Kidney (tissue), 14 donors: ENCODE measurements around the gene H2BK1. TPM values are rescaled to one million over a fixed set of nuclear protein-coding genes. Genes with fewer than 3 reads are reported as not detected.

Source experiments
- DNase-seq, 5 donors: peaks; one replicate each; pipeline ENCODE4 v3.0.0-alpha.2; 2013 to 2020
- FAIRE-seq: peaks from 2 replicates; lab custom pipeline; 2012; peaks lifted over from hg19 to GRCh38; lab: Jason Lieb, UNC
- H3K27ac ChIP-seq, 2 donors: one replicate each; pipeline ENCODE4 v1.7.0; 2013; ENCODE audit warnings: low read depth in 2 of 2, low read length in 2 of 2, inconsistent platforms in 1 of 2
- H3K27me3 ChIP-seq: one replicate; pipeline ENCODE4 v1.7.1; 2013; ENCODE audit warnings: low read length, inconsistent platforms; ENCODE audit not compliant: control insufficient read depth, insufficient read depth
- H3K36me3 ChIP-seq, 3 donors: one replicate each; pipeline versions ENCODE4 v1.7.0 to v1.7.1; 2013; ENCODE audit warnings: low read length in 3 of 3, control low read depth in 1 of 3, inconsistent platforms in 1 of 3; ENCODE audit not compliant: insufficient read depth in 3 of 3, control insufficient read depth in 2 of 3
- H3K4me1 ChIP-seq, 3 donors: one replicate each; pipeline versions ENCODE4 v1.7.0 to v1.7.1; 2013; ENCODE audit warnings: low read length in 3 of 3, inconsistent platforms in 1 of 3, low read depth in 1 of 3; ENCODE audit not compliant: control insufficient read depth in 2 of 3, insufficient read depth in 2 of 3
- H3K4me3 ChIP-seq, 3 donors: one replicate each; pipeline versions ENCODE4 v1.7.0 to v1.8.1; 2013; ENCODE audit warnings: low read length in 3 of 3, control low read depth in 1 of 3, inconsistent platforms in 1 of 3
- H3K9ac ChIP-seq, 3 donors: one replicate each; pipeline versions ENCODE4 v1.7.0 to v1.7.1; 2013; ENCODE audit warnings: low read length in 3 of 3, control low read depth in 1 of 3, inconsistent platforms in 1 of 3
- H3K9me3 ChIP-seq, 3 donors: one replicate each; pipeline versions ENCODE4 v1.7.0 to v1.7.1; 2013; ENCODE audit warnings: low read length in 3 of 3, control low read depth in 1 of 3, inconsistent platforms in 1 of 3; ENCODE audit not compliant: control insufficient read depth in 2 of 3, insufficient read depth in 1 of 3
- intact Hi-C: fragments of 100-400 bp; cut with DNase I; formaldehyde crosslinking; loops from one replicate; pipeline ENCODE4 v1.11.1; 2022
- polyA plus RNA-seq: library from polyadenylated mRNA; stranded (reverse); fragments of 350-450 nt; fragmentation: Illumina TruSeq; extraction: RNeasy Lipid Tissue Mini Kit (QIAGEN cat#74804); gene quantifications from one replicate; pipeline ENCODE4 v1.2.3, GENCODE V29; 2014; ENCODE audit warnings: low read depth, low replicate concordance; ENCODE audit not compliant: insufficient read depth
- total RNA-seq: library from RNA; stranded (reverse); fragmentation: NEBNext Ultra II Directional; extraction: Animal tissue kit (Norgen Biotek cat#: 25700); gene quantifications from one replicate; pipeline ENCODE4 v1.2.1, GENCODE V29; 2021
- TF ChIP-seq, protein P1 (sequence below): IDR thresholded peaks from 3 replicates; pipeline ENCODE4 v1.5.1; 2012; ENCODE audit warnings: mild to moderate bottlenecking, moderate library complexity, borderline replicate concordance; ENCODE audit not compliant: insufficient read depth; ENCODE audit errors: extremely low read depth
- donor health status: control.
- donor health status: control.
- donor health status: control.
- donor health status: control.
- donor health status: control.
- donor health status: DM: yes; HTN: yes; CAD: no.
- donor health status: Normal renal cell carcinoma (clear cell type).

Gene H2BK1
- total and polyA plus RNA-seq, 2 donors from 2014 or later = not detected

DNA sequence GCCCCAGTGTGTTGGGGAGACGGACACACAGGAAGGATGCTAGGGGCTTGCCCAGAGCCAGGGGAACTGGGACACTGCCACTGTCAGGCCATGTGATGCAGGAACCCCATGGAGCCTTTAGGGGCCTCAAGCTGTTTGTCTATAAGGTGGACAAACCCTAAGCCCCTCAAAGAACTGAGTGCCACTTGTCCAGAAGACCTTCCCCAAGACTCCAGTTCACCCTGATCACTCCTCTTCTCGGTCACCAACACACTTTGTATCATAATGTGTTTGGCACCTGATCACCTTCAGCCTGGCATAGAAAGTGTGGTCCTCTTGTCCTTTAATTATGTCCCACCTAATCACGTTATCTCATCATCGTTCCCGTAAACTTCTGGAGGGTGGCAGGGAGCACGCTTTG lies 700 bp downstream of the H2BK1 start:
- TF ChIP-seq, protein P1, sequence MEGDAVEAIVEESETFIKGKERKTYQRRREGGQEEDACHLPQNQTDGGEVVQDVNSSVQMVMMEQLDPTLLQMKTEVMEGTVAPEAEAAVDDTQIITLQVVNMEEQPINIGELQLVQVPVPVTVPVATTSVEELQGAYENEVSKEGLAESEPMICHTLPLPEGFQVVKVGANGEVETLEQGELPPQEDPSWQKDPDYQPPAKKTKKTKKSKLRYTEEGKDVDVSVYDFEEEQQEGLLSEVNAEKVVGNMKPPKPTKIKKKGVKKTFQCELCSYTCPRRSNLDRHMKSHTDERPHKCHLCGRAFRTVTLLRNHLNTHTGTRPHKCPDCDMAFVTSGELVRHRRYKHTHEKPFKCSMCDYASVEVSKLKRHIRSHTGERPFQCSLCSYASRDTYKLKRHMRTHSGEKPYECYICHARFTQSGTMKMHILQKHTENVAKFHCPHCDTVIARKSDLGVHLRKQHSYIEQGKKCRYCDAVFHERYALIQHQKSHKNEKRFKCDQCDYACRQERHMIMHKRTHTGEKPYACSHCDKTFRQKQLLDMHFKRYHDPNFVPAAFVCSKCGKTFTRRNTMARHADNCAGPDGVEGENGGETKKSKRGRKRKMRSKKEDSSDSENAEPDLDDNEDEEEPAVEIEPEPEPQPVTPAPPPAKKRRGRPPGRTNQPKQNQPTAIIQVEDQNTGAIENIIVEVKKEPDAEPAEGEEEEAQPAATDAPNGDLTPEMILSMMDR = no peak
- Histone ChIP-seq H3K9ac (no peak overlapping the region), H3K27ac (no peak overlapping the region), H3K9me3 (no peaks in the 10 kb centered on the region), H3K4me1 (no peaks in the 10 kb centered on the region), H3K4me3 (no peak overlapping the region), H3K36me3 (peaks cover 0 to 9% (median 0%) of the 10 kb centered on the region in 3 donors), H3K27me3 (no peaks in the 10 kb centered on the region)
- intact Hi-C loops = no loop called here
- FAIRE-seq (no peak), DNase-seq (no peak)

DNA sequence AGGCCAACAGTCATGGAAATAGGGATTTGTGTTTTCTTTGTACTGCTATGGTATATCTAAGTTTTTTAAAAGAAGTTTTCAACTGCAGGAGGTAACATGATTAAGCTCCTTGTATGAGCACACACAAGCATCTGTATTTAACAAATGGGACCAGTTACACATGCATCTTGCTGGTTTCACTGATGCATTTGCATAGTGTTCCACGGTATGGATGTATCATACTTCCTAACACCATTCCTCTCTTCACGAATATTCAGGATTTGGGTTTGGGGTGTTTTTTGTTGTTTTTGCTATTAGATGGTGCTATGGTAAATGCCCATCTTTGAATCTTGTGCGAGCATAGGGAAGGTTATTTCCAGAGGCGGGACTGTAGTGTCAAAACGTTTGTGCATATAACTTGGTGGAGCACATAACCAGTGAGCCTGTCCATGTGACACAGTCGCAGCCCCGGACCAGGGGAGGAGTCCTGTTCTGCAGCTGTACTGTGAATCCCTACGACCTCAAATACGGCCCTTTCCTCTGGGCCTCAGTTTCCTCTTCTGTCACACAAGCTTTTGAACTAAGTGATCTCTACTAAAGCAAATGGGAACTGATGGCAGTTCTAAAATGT lies 1.9 kb downstream of the H2BK1 start:
- Histone ChIP-seq H3K27ac (no peak overlapping the region), H3K36me3 (peaks cover 0 to 2% (median 0%) of the 10 kb centered on the region in 3 donors), H3K9ac (no peak overlapping the region), H3K4me1 (no peaks in the 10 kb centered on the region), H3K4me3 (no peak overlapping the region), H3K27me3 (no peaks in the 10 kb centered on the region), H3K9me3 (no peaks in the 10 kb centered on the region)
- intact Hi-C loops = no loop called here
- DNase-seq (no peak), FAIRE-seq (no peak)
- TF ChIP-seq, protein P1 = no peak

DNA sequence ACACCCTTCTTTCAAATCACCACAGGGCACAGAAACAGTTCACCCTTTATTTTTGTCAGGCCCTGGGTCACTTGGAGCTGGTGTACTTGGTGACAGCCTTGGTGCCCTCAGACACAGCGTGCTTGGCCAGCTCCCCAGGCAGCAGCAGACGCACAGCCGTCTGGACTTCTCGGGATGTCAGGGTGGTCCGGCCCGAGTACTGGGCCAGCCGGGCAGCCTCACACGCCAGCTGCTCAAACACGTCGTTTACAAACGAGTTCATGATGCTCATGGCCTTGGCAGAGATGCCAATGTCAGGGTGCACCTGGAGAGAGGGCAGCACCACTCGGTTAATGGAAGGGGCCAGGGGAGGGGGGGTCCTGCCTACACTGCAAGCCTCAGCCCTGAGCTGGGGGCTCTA lies 2.5 kb downstream of the H2BK1 start:
- DNase-seq = no peak
- Histone ChIP-seq H3K4me1 (no peaks in the 10 kb centered on the region), H3K27me3 (no peaks in the 10 kb centered on the region), H3K9me3 (no peaks in the 10 kb centered on the region), H3K9ac (no peak overlapping the region), H3K4me3 (no peak overlapping the region), H3K27ac (no peak overlapping the region), H3K36me3 (peaks cover 0 to 2% (median 0%) of the 10 kb centered on the region in 3 donors)
- no peak for FAIRE-seq
- intact Hi-C loops = no loop called here
- TF ChIP-seq, protein P1 = no peak

DNA sequence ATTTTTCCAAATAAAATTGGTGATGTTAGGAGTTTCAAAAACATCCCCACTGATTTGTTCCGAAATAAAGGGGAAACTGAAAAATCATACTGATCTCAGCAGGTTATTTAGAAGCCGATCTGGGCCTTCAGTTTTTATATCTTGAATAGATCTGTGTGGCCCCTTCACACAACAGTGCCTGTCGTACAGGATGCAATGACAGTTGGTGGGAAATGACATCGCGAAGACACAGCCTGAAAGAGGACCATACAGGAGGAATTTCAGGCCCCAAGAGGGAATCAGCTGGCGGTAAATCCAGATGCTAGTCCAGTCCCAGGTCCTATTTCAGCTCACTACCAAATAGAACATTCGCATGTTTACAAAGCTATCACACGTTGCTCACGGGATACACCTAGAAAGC lies 3.0 kb downstream of the H2BK1 start:
- TF ChIP-seq, protein P1 = no peak
- no peak for FAIRE-seq
- intact Hi-C loops = no loop called here

More for the DNA sequence above, 3.0 kb downstream of the H2BK1 start:
- H3K9ac ChIP-seq = no peak overlapping the region
- no peak for DNase-seq
- H3K27me3 ChIP-seq = no peaks in the 10 kb centered on the region
- H3K4me1 ChIP-seq = no peaks in the 10 kb centered on the region
- no peaks in the 10 kb centered on the region for H3K9me3 ChIP-seq
- H3K27ac ChIP-seq = no peak overlapping the region
- no peaks in the 10 kb centered on the region for H3K36me3 ChIP-seq
- no peak overlapping the region for H3K4me3 ChIP-seq
